SJCRH30 (cell line): ENCODE results near the gene RNF150. TPM values are rescaled to one million over a fixed set of nuclear protein-coding genes. Genes with fewer than 3 reads are reported as not detected.

Experiments
- DNase-seq, 2 experiments: peaks; one replicate each; pipeline ENCODE4 v3.0.0-alpha.2; 2015 to 2020
- H3K27ac ChIP-seq: fragments of 250-450 bp; sonication (Bioruptor Pico); 2 replicates; pipeline ENCODE4 v1.5.1; 2020; ENCODE audit warnings: mild to moderate bottlenecking, moderate library complexity
- H3K27me3 ChIP-seq: fragments of 250-450 bp; sonication (Bioruptor Pico); 2 replicates; pipeline ENCODE4 v1.5.1; 2020; ENCODE audit warnings: mild to moderate bottlenecking, moderate library complexity
- H3K36me3 ChIP-seq: fragments of 250-450 bp; sonication (Bioruptor Pico); 2 replicates; pipeline ENCODE4 v1.5.1; 2020; ENCODE audit warnings: mild to moderate bottlenecking, moderate library complexity
- H3K4me1 ChIP-seq: fragments of 250-450 bp; sonication (Bioruptor Pico); 2 replicates; pipeline ENCODE4 v1.5.1; 2020; ENCODE audit warnings: mild to moderate bottlenecking, moderate library complexity
- H3K4me3 ChIP-seq: fragments of 250-450 bp; sonication (Bioruptor Pico); 2 replicates; pipeline ENCODE4 v1.5.1; 2020; ENCODE audit warnings: mild to moderate bottlenecking, moderate library complexity
- H3K9me3 ChIP-seq: fragments of 250-450 bp; sonication (Bioruptor Pico); replicated peaks from 2 replicates; pipeline ENCODE4 v1.5.1; 2020; ENCODE audit warnings: mild to moderate bottlenecking, moderate library complexity
- total RNA-seq: library from RNA; depleted of rRNA; stranded (reverse); fragments of >200 nt; shearing (Covaris generic); gene quantifications from 2 replicates; pipeline ENCODE4 v1.2.3, GENCODE V29; 2014

RNF150 gene
- total RNA-seq, 1 experiment from 2014 or later = 23.4 TPM

DNA sequence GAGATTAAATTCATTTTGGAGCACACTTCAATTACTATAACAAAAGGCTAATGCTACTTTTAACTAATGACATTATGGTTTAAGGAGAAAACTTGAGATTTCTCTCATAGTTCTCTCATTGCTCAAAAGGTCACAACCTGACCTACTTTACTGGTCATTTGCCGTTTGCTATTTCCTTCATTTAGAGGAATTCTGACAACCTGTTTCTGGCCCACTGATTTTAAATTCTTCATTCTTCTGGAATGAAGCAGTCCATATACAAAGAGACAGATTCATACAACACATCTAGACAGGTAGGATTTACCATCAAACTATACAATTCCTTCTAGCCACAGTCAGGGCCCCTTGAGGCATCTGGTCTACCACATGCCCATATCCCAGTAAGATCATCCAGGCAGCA, 14.2 kb downstream of the RNF150 start:
- Histone ChIP-seq H3K9me3 (peaks cover 2% of the 10 kb centered on the region; the same call in 1 of the 2 replicates), H3K36me3 (peaks cover under 1% of the 10 kb centered on the region; the same call in 1 of the 2 replicates), H3K27me3 (no peaks in the 10 kb centered on the region), H3K4me3 (no peak overlapping the region), H3K4me1 (no peaks in the 10 kb centered on the region), H3K27ac (no peak overlapping the region)
- no peak for DNase-seq

- Histone ChIP-seq H3K4me3 (no peak overlapping the region), H3K4me1 (no peaks in the 10 kb centered on the region), H3K27ac (no peak overlapping the region), H3K27me3 (no peaks in the 10 kb centered on the region), H3K36me3 (no peaks in the 10 kb centered on the region), H3K9me3 (peaks cover 7% of the 10 kb centered on the region)
- DNase-seq = no peak
Measured at GRCh38 chr4:141118381-141118780, 14.9 kb downstream of the RNF150 start.

- no peak overlapping the region for H3K27ac ChIP-seq
- H3K4me3 ChIP-seq = no peak overlapping the region
- no peaks in the 10 kb centered on the region for H3K4me1 ChIP-seq
- peaks cover 7% of the 10 kb centered on the region for H3K9me3 ChIP-seq
- no peak for DNase-seq
- H3K36me3 ChIP-seq = no peaks in the 10 kb centered on the region
- H3K27me3 ChIP-seq = no peaks in the 10 kb centered on the region
Measured at GRCh38 chr4:141117935-141118334, 15.3 kb downstream of the RNF150 start.

DNA sequence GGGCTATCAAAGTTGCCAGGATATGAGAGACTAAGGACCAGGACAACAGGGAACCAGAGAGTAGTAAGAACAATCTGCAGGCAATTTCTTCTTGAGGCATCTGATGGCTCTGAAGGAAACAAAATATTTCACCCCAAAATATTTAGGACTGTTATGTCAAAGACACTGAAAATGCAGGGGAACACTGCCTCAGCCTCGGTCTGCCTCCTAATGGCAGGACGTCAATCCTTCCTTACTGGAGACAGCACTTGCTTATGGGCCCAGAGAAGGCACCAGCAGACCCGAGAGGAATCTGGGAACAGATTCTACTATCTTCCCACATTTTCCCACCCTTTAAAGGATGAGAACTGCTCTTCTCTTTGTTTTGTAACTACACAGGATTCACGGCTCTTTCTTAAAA, 23.3 kb downstream of the RNF150 start:
- peaks cover 5% of the 10 kb centered on the region for H3K9me3 ChIP-seq
- DNase-seq = no peak
- H3K4me1 ChIP-seq = no peaks in the 10 kb centered on the region
- no peaks in the 10 kb centered on the region for H3K27me3 ChIP-seq
- H3K27ac ChIP-seq = no peak overlapping the region
- no peak overlapping the region for H3K4me3 ChIP-seq
- H3K36me3 ChIP-seq = no peaks in the 10 kb centered on the region

GRCh38 chr4:141107927-141108326, 25.3 kb downstream of the RNF150 start:
- no peaks in the 10 kb centered on the region for H3K27me3 ChIP-seq
- H3K9me3 ChIP-seq = no peaks in the 10 kb centered on the region
- no peak for DNase-seq
- H3K36me3 ChIP-seq = no peaks in the 10 kb centered on the region; the same call in 1 of the 2 replicates
- no peak overlapping the region for H3K4me3 ChIP-seq
- H3K27ac ChIP-seq = no peak overlapping the region
- no peaks in the 10 kb centered on the region for H3K4me1 ChIP-seq

GRCh38 chr4:141102367-141102766, 30.9 kb downstream of the RNF150 start:
- no peak overlapping the region for H3K4me3 ChIP-seq
- no peak for DNase-seq
- H3K4me1 ChIP-seq = no peaks in the 10 kb centered on the region
- H3K36me3 ChIP-seq = no peaks in the 10 kb centered on the region; the same call in 1 of the 2 replicates
- H3K27me3 ChIP-seq = no peaks in the 10 kb centered on the region
- no peak overlapping the region for H3K27ac ChIP-seq
- no peaks in the 10 kb centered on the region for H3K9me3 ChIP-seq

DNA sequence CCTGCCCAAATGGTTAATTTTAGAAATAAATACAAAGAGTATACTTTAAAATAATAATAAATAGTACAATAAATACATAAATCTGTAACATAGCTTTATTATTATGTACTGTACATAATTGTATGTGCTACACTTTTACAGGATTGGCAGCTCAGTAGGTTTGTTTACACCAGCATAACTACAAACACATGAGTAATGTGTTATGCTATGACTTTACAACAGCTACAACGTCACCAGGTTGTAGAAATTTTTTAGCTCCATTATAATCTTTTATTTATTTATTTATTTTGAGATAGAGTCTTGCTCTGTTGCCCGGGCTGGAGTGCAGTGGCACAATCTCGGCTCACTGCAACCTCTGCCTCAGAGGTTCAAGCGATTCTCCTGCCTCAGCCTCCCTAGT, 31.8 kb downstream of the RNF150 start:
- Histone ChIP-seq H3K27ac (no peak overlapping the region), H3K27me3 (no peaks in the 10 kb centered on the region), H3K4me1 (no peaks in the 10 kb centered on the region), H3K9me3 (no peaks in the 10 kb centered on the region), H3K36me3 (no peaks in the 10 kb centered on the region; the same call in 1 of the 2 replicates), H3K4me3 (no peak overlapping the region)
- no peak for DNase-seq

DNA sequence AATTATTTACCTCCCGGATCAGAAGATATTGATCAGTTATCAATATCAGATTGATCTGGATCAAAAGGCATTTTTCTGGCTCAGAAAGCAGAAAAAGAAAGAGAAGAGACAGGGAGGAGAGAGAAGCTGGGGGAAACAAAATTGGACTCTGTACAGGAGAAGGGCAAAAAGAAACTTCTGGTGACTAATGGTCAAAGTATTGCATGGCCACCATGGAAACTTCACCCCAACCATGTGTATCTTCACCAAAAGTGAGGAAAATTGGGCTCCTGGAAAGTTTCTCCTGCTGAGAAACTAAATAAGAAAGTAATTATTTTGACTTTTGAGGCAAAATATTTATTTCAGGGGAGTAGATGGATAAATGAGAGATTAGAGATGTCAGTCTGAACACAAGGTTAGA, 33.9 kb downstream of the RNF150 start:
- Histone ChIP-seq H3K9me3 (no peaks in the 10 kb centered on the region), H3K4me3 (no peak overlapping the region), H3K27ac (no peak overlapping the region), H3K36me3 (no peaks in the 10 kb centered on the region), H3K4me1 (no peaks in the 10 kb centered on the region), H3K27me3 (no peaks in the 10 kb centered on the region)
- no peak for DNase-seq

GRCh38 chr4:141098163-141098562, 35.1 kb downstream of the RNF150 start:
- no peak overlapping the region for H3K27ac ChIP-seq
- H3K36me3 ChIP-seq = no peaks in the 10 kb centered on the region
- H3K9me3 ChIP-seq = no peaks in the 10 kb centered on the region
- no peaks in the 10 kb centered on the region for H3K27me3 ChIP-seq
- no peak for DNase-seq
- no peak overlapping the region for H3K4me3 ChIP-seq
- no peaks in the 10 kb centered on the region for H3K4me1 ChIP-seq

DNA sequence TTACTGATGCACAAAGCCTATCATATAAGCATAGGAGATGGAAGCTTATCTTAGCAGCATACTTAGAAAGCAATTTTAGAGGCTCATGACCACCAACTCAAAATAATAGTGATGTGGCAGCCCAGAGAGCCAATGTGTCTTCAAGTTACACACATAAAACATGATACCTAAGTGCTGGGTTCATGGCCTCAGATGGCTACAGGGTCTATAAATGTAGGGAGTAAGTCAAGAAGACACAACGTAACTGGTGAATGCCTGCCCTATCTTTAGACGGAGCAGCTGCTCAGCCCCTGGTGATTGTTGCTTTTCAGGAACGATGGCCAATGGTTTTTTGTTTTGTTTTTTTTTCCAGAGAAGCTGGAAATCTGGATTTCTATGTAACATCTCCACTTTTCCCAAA, 42.8 kb downstream of the RNF150 start:
- no peaks in the 10 kb centered on the region for H3K27me3 ChIP-seq
- no peak overlapping the region for H3K4me3 ChIP-seq
- no peak overlapping the region for H3K27ac ChIP-seq
- H3K36me3 ChIP-seq = no peaks in the 10 kb centered on the region; the same call in 1 of the 2 replicates
- H3K9me3 ChIP-seq = no peaks in the 10 kb centered on the region
- DNase-seq = no peak
- no peaks in the 10 kb centered on the region for H3K4me1 ChIP-seq

GRCh38 chr4:141081921-141082395, 51.3 kb downstream of the RNF150 start:
- Histone ChIP-seq H3K27me3 (no peaks in the 10 kb centered on the region), H3K27ac (peak overlapping the region; percentile 71), H3K9me3 (no peaks in the 10 kb centered on the region; the same call in 1 of the 2 replicates), H3K36me3 (no peaks in the 10 kb centered on the region), H3K4me1 (peaks cover 38% of the 10 kb centered on the region), H3K4me3 (peak overlapping the region; percentile 48)
- peak; percentile 34 to 81 for DNase-seq

GRCh38 chr4:141080668-141081067, 52.6 kb downstream of the RNF150 start:
- Histone ChIP-seq H3K4me1 (peaks cover 40% of the 10 kb centered on the region), H3K27ac (peak overlapping the region; percentile 71), H3K36me3 (no peaks in the 10 kb centered on the region)

DNA sequence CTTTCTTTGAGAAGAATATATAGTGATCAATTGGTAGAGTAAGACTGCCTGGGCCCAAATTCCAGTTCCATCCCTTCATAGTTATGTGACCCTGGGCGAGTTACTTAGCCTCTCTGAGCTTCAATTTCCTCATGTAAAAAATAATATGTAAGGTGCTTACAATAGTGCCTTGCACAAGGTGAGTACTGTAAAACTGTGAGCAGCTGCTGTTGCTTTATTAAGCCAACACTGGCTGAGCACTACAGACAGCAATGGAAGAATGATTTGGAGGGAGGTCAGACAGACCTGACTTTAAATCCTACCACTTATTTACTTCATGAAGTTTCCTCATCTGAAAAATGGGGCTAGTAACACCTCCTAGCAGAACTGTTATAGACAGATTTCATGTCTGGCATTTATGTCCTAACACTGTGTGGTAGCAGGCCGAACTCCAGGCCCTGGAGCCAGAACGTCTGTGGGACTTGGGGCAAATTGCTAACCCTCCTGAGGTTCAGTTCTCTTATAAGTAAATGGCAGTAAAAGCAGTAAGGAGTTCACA, 53.8 kb downstream of the RNF150 start:
- Histone ChIP-seq H3K27ac (no peak overlapping the region), H3K27me3 (no peaks in the 10 kb centered on the region), H3K36me3 (no peaks in the 10 kb centered on the region), H3K9me3 (no peaks in the 10 kb centered on the region; the same call in 1 of the 2 replicates), H3K4me3 (no peak overlapping the region), H3K4me1 (peaks cover 40% of the 10 kb centered on the region)
- no peak for DNase-seq

More at GRCh38 chr4:141080668-141081067, 52.6 kb downstream of the RNF150 start:
- H3K9me3 ChIP-seq = no peaks in the 10 kb centered on the region; the same call in 1 of the 2 replicates
- DNase-seq = peak; percentile 13 to 28
- H3K27me3 ChIP-seq = no peaks in the 10 kb centered on the region
- no peak overlapping the region for H3K4me3 ChIP-seq

DNA sequence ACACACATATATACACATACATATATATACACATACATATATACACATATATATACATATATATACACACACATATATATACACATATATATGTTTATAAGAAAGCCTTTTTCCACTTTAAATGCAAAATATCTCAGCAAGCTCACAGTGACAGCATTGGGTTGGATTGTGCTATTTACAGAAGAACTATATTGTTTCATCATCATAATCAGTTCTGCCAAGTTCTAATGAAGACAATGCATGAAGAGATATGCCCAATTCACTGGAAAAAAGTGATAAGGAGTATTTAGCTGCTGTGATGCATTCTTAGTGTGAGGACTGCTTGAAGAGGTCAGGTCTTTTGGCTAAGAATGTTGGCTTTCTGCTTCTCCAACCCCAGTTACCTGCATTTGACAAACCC, 54.4 kb downstream of the RNF150 start:
- Histone ChIP-seq H3K9me3 (no peaks in the 10 kb centered on the region; the same call in 1 of the 2 replicates), H3K4me1 (peaks cover 40% of the 10 kb centered on the region), H3K27me3 (no peaks in the 10 kb centered on the region), H3K36me3 (no peaks in the 10 kb centered on the region), H3K27ac (no peak overlapping the region), H3K4me3 (no peak overlapping the region)
- no peak for DNase-seq

- Histone ChIP-seq H3K27me3 (no peaks in the 10 kb centered on the region), H3K9me3 (no peaks in the 10 kb centered on the region; the same call in 1 of the 2 replicates), H3K4me1 (peaks cover 40% of the 10 kb centered on the region), H3K4me3 (no peak overlapping the region), H3K27ac (peak overlapping the region; percentile 48), H3K36me3 (no peaks in the 10 kb centered on the region)
- DNase-seq = peak; percentile 33 to 57
Measured at GRCh38 chr4:141077611-141078225, 55.6 kb downstream of the RNF150 start.
